C4-2B (cell line): Measurements from ENCODE around the gene GYPC.

Experiments used
- CTCF ChIP-seq: fragments of 450-650 bp; conservative IDR thresholded peaks from 2 replicates; pipeline ENCODE4 v1.5.1; 2017; ENCODE audit warnings: mild to moderate bottlenecking
- ZFX ChIP-seq: fragments of 450-650 bp; IDR thresholded peaks from 2 replicates; pipeline ENCODE4 v1.6.1; 2017

GRCh38 chr2:126675637-126676036, 19.7 kb downstream of the GYPC start:
- TF ChIP-seq CTCF (no peak), ZFX (no peak)
